ENCODE measurements around the gene WASF2. TPM values are rescaled to one million over a fixed set of nuclear protein-coding genes. Genes with fewer than 3 reads are reported as not detected.
"Not testable (repeated sequence)": the region's sequence is repeated elsewhere in the genome, so short reads cannot be mapped to it uniquely, and the experiment has no call there.

WASF2 gene
- total RNA-seq, 1 experiment from 2014 or later, result 104 TPM

DNA sequence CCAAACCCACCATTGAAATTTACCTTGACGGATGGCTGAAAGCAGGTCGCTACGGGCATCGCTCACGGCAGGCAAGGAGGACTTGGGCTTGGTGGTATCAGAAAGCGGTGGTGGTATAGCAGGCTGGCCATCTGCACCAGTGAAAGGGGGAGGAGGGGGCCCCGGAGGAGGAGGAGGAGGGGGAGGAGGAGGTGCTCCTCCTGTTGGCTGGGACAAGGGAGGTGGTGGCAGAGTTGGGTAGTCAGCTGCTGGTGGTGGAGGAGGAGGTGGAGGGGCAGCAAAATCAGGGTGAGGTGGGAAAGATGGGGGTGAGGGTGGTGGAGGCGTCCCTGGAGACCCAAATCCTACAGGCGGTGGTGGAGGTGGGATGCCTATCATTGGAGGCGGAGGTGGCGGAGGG is 80.3 kb downstream of the WASF2 start (continued):
- TF ChIP-seq, protein P1, sequence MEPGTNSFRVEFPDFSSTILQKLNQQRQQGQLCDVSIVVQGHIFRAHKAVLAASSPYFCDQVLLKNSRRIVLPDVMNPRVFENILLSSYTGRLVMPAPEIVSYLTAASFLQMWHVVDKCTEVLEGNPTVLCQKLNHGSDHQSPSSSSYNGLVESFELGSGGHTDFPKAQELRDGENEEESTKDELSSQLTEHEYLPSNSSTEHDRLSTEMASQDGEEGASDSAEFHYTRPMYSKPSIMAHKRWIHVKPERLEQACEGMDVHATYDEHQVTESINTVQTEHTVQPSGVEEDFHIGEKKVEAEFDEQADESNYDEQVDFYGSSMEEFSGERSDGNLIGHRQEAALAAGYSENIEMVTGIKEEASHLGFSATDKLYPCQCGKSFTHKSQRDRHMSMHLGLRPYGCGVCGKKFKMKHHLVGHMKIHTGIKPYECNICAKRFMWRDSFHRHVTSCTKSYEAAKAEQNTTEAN (CRISPR knock-in tag; IDR thresholded peaks at IDR 0.05), result no peak
- TF ChIP-seq NFATC4 (CRISPR knock-in tag; IDR thresholded peaks at IDR 0.05), result no peak
- no peak for TF ChIP-seq ELF4 (CRISPR knock-in tag; IDR thresholded peaks at IDR 0.05; ENCODE audit: low read depth)
- TF ChIP-seq, protein P2, sequence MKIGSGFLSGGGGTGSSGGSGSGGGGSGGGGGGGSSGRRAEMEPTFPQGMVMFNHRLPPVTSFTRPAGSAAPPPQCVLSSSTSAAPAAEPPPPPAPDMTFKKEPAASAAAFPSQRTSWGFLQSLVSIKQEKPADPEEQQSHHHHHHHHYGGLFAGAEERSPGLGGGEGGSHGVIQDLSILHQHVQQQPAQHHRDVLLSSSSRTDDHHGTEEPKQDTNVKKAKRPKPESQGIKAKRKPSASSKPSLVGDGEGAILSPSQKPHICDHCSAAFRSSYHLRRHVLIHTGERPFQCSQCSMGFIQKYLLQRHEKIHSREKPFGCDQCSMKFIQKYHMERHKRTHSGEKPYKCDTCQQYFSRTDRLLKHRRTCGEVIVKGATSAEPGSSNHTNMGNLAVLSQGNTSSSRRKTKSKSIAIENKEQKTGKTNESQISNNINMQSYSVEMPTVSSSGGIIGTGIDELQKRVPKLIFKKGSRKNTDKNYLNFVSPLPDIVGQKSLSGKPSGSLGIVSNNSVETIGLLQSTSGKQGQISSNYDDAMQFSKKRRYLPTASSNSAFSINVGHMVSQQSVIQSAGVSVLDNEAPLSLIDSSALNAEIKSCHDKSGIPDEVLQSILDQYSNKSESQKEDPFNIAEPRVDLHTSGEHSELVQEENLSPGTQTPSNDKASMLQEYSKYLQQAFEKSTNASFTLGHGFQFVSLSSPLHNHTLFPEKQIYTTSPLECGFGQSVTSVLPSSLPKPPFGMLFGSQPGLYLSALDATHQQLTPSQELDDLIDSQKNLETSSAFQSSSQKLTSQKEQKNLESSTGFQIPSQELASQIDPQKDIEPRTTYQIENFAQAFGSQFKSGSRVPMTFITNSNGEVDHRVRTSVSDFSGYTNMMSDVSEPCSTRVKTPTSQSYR (CRISPR knock-in tag; IDR thresholded peaks at IDR 0.05), result no peak
- no peak for TF ChIP-seq ETV6 (CRISPR knock-in tag; IDR thresholded peaks at IDR 0.05)
- TF ChIP-seq PRRX2 (CRISPR knock-in tag; IDR thresholded peaks at IDR 0.05), result no peak
- TF ChIP-seq ZNF121 (CRISPR knock-in tag; IDR thresholded peaks at IDR 0.05), result no peak

DNA sequence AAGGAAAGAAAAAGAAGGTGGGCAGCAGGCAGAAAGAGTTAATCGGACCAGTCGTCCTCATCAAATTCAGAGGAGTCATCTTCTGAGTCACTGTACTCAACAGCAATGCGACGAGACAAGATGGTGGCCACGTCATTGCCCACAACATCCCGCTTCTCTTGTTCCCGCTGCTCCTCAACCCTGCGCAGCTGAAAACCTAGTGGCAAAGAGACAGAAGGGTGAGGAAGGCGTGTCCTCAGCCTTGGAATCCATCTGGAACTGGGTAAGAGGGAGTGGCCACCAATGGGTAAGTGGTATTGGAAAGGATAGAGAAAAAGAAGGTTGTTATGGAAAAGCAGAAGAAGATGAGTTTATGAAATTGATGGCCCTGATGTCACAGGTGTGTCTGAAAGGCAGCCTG is 81.8 kb downstream of the WASF2 start:
- peaks cover 40% of the 10 kb centered on the region for H3K4me1 Mint-ChIP-seq
- H3K36me3 Mint-ChIP-seq, result peaks cover 46% of the 10 kb centered on the region
- no peak for TF ChIP-seq TP53 (CRISPR knock-in tag; IDR thresholded peaks at IDR 0.05)
- TF ChIP-seq GABPB1 (CRISPR knock-in tag; IDR thresholded peaks at IDR 0.05), result no peak
- TF ChIP-seq, protein P3, sequence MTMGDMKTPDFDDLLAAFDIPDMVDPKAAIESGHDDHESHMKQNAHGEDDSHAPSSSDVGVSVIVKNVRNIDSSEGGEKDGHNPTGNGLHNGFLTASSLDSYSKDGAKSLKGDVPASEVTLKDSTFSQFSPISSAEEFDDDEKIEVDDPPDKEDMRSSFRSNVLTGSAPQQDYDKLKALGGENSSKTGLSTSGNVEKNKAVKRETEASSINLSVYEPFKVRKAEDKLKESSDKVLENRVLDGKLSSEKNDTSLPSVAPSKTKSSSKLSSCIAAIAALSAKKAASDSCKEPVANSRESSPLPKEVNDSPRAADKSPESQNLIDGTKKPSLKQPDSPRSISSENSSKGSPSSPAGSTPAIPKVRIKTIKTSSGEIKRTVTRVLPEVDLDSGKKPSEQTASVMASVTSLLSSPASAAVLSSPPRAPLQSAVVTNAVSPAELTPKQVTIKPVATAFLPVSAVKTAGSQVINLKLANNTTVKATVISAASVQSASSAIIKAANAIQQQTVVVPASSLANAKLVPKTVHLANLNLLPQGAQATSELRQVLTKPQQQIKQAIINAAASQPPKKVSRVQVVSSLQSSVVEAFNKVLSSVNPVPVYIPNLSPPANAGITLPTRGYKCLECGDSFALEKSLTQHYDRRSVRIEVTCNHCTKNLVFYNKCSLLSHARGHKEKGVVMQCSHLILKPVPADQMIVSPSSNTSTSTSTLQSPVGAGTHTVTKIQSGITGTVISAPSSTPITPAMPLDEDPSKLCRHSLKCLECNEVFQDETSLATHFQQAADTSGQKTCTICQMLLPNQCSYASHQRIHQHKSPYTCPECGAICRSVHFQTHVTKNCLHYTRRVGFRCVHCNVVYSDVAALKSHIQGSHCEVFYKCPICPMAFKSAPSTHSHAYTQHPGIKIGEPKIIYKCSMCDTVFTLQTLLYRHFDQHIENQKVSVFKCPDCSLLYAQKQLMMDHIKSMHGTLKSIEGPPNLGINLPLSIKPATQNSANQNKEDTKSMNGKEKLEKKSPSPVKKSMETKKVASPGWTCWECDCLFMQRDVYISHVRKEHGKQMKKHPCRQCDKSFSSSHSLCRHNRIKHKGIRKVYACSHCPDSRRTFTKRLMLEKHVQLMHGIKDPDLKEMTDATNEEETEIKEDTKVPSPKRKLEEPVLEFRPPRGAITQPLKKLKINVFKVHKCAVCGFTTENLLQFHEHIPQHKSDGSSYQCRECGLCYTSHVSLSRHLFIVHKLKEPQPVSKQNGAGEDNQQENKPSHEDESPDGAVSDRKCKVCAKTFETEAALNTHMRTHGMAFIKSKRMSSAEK (CRISPR knock-in tag; IDR thresholded peaks at IDR 0.05; ENCODE audit: borderline replicate concordance), result no peak
- TF ChIP-seq, protein P4, sequence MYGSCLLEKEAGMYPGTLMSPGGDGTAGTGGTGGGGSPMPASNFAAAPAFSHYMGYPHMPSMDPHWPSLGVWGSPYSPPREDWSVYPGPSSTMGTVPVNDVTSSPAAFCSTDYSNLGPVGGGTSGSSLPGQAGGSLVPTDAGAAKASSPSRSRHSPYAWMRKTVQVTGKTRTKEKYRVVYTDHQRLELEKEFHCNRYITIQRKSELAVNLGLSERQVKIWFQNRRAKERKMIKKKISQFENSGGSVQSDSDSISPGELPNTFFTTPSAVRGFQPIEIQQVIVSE (CRISPR knock-in tag; IDR thresholded peaks at IDR 0.05; ENCODE audit: borderline replicate concordance), result no peak
- TF ChIP-seq, protein P5, sequence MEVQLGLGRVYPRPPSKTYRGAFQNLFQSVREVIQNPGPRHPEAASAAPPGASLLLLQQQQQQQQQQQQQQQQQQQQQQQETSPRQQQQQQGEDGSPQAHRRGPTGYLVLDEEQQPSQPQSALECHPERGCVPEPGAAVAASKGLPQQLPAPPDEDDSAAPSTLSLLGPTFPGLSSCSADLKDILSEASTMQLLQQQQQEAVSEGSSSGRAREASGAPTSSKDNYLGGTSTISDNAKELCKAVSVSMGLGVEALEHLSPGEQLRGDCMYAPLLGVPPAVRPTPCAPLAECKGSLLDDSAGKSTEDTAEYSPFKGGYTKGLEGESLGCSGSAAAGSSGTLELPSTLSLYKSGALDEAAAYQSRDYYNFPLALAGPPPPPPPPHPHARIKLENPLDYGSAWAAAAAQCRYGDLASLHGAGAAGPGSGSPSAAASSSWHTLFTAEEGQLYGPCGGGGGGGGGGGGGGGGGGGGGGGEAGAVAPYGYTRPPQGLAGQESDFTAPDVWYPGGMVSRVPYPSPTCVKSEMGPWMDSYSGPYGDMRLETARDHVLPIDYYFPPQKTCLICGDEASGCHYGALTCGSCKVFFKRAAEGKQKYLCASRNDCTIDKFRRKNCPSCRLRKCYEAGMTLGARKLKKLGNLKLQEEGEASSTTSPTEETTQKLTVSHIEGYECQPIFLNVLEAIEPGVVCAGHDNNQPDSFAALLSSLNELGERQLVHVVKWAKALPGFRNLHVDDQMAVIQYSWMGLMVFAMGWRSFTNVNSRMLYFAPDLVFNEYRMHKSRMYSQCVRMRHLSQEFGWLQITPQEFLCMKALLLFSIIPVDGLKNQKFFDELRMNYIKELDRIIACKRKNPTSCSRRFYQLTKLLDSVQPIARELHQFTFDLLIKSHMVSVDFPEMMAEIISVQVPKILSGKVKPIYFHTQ (CRISPR knock-in tag; IDR thresholded peaks at IDR 0.05), result no peak
- TF ChIP-seq FOXP1 (CRISPR knock-in tag; IDR thresholded peaks at IDR 0.05; ENCODE audit: borderline replicate concordance), result no peak
- TF ChIP-seq ZNF219 (CRISPR knock-in tag; IDR thresholded peaks at IDR 0.05; ENCODE audit: borderline replicate concordance), result no peak
- no peak for TF ChIP-seq FOXK1 (CRISPR knock-in tag; IDR thresholded peaks at IDR 0.05)
- DNase-seq (ENCODE audit: low spot score) (no peak), ATAC-seq (no peak)
- ChIA-PET CTCF (no interaction called here), POLR2A (no interaction called here)
- H3K27me3 Mint-ChIP-seq (ENCODE audit: low read depth), result no peaks in the 10 kb centered on the region
- H3K27ac Mint-ChIP-seq, result no peak overlapping the region
- H3K4me3 Mint-ChIP-seq, result no peak overlapping the region
- H3K9me3 Mint-ChIP-seq, result no peaks in the 10 kb centered on the region

DNA sequence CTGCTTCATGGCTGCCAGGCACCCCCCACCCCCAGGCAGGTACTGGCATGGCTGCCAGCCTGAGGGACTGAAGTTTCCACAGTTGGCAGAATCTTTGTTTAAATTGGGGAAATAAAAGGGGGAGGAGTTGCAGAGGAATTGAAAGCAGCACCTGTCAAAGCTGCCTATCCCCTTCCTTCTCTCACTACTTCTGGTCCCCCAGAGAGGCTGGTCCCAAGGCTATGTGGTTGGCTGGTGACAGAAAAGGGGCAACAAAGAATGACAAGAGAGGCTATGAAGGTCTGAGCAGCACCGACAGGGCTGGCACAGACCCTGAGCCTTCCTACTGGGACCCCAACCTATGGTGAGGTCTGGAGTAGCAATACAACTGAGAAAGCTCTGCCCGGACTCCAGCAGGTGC is 83.2 kb downstream of the WASF2 start:
- not testable (repeated sequence) for H3K27ac Mint-ChIP-seq; H3K4me3 Mint-ChIP-seq; DNase-seq (ENCODE audit: low spot score); ATAC-seq; H3K9me3 Mint-ChIP-seq; H3K27me3 Mint-ChIP-seq (ENCODE audit: low read depth)
- CTCF ChIA-PET, result interaction anchor here (1.7 to 5.0 kb wide), 8 partner anchors 9 to 263 kb away, joined by 5 to 49 read pairs (median 28); no protein-coding TSS in a partner anchor
- H3K4me1 Mint-ChIP-seq, result peaks cover 50% of the 10 kb centered on the region
- POLR2A ChIA-PET, result interaction anchor here (0.6 kb wide), 1 partner anchor 94 kb away, joined by 7 read pairs; no protein-coding TSS in a partner anchor
- H3K36me3 Mint-ChIP-seq, result peaks cover 34% of the 10 kb centered on the region

Measured in WTC11 (cell line).